ENCODE results near the gene CELF5. TPM values are rescaled to one million over a fixed set of nuclear protein-coding genes. Genes with fewer than 3 reads are reported as not detected.

CELF5 gene
- total and polyA plus RNA-seq, 9 of the 15 experiments (the other 6 are each of a cell fraction or from before 2014, with no cell fraction given): 0.01 to 0.56 (median 0.22) TPM

DNA sequence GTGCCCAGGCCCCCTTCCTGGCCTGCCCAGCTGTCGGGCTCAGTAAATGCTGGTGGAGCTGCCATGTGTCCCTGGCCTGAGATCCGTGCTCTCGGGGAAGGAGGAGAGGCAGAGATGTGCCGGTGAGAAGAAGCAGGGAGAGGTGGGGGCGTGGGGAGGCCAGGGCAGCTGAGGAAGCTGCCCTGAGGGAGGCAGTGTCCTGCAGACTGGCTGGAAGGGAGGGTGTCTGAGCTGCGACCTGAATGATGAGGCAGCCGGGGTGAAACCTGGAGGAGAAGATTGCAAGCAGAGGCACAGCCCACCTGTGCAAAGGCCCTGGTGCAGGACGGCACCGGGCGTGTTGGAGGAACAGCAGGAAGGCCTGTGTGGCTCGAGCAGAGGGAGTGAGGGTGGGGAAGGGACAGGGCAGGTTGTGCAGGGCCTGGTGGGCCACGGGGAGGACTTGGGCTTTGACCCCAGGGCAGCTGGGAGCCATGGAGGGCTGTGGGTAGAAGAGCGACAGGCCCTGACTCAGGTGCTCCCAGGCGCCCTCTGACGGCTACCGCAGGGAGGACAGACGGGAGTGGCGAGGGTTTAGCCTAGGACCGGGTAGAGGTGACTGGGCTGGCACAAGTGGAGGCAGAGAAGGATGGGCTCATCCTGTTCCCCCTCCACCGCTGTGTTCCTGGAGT lies 14.0 kb upstream of the CELF5 start (continued):
- TF ChIP-seq RUNX1 (IDR thresholded peaks at IDR 0.05; ENCODE audit: low read depth) (no peak; the same call in 1 of the 2 replicates), BCOR (IDR thresholded peaks at IDR 0.05) (peak; percentile 98)
- TF ChIP-seq, protein P1, sequence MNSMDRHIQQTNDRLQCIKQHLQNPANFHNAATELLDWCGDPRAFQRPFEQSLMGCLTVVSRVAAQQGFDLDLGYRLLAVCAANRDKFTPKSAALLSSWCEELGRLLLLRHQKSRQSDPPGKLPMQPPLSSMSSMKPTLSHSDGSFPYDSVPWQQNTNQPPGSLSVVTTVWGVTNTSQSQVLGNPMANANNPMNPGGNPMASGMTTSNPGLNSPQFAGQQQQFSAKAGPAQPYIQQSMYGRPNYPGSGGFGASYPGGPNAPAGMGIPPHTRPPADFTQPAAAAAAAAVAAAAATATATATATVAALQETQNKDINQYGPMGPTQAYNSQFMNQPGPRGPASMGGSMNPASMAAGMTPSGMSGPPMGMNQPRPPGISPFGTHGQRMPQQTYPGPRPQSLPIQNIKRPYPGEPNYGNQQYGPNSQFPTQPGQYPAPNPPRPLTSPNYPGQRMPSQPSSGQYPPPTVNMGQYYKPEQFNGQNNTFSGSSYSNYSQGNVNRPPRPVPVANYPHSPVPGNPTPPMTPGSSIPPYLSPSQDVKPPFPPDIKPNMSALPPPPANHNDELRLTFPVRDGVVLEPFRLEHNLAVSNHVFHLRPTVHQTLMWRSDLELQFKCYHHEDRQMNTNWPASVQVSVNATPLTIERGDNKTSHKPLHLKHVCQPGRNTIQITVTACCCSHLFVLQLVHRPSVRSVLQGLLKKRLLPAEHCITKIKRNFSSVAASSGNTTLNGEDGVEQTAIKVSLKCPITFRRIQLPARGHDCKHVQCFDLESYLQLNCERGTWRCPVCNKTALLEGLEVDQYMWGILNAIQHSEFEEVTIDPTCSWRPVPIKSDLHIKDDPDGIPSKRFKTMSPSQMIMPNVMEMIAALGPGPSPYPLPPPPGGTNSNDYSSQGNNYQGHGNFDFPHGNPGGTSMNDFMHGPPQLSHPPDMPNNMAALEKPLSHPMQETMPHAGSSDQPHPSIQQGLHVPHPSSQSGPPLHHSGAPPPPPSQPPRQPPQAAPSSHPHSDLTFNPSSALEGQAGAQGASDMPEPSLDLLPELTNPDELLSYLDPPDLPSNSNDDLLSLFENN (IDR thresholded peaks at IDR 0.05; ENCODE audit: low read depth in 2 of 2, low read length in 2 of 2): no peak

DNA sequence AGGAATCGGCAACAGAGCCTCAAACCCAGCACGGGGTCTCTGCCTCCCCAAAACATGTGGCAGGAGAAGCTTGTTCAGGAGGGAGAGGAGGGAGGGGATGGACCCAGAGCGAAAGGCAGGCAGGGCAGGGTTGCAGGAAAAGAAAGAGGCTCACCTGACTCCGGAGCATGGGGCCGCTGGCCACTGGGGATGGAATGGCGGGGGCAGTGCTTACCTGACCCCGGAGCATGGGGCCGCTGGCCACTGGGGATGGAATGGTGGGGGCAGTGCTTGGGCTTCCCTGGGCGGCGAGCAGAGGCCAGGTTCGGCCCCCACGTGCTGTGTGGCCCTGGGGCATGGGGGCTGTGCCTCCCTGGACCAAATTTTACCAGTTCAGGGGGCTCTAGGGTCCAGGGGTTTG lies 13.3 kb upstream of the CELF5 start:
- H4K20me1 ChIP-seq (replicated peaks; ENCODE audit: control insufficient read depth, insufficient read depth, low read length): 0 out of 2 replicates have a peak, but pooled peaks cover 10% of the 10 kb centered on the region
- peaks cover 28% of the 10 kb centered on the region; the same call in 1 of the 3 replicates for H3K36me3 ChIP-seq (ENCODE audit: control insufficient read depth, insufficient read depth, low read length)
- ChIA-PET CTCF (ENCODE audit: low intra/inter-chr PET ratio) (interaction anchor here (0.8 kb wide), 1 partner anchor 255 kb away, joined by 3 read pairs; no protein-coding TSS in a partner anchor), POLR2A (interaction anchor here (0.6 kb wide), 1 partner anchor 645 kb away, joined by 4 read pairs; no protein-coding TSS in a partner anchor)
- peak overlapping the region in 1 of 2 experiments; percentile 23; a peak in 1 of 4 replicates for H3K9ac ChIP-seq (ENCODE audit: insufficient read depth in 1 of 2, low read depth in 2 of 2, low read length in 2 of 2)
- DNase-seq (ENCODE audit: extremely low read depth in 1 of 4, low spot score in 3 of 4) (no peak), FAIRE-seq (no peak), ATAC-seq (no peak)
- H3K4me2 ChIP-seq (ENCODE audit: insufficient read depth, low read length): no peak overlapping the region
- WGBS (ENCODE audit: insufficient coverage, low coverage, missing lambda C conversion rate): 54% methylated on average over 9 of the region's 12 CpGs
- in situ Hi-C loops (cut with MboI) (no loop called here), intact Hi-C loops (cut with micrococcal nuclease) (no loop called here)
- no peaks in the 10 kb centered on the region for H3K79me2 ChIP-seq (ENCODE audit: control insufficient read depth, insufficient read depth, low read length)
- H2AFZ ChIP-seq (ENCODE audit: low read depth, low read length): no peak overlapping the region
- H3K4me3 ChIP-seq: no peak overlapping the region
- H3K9me1 ChIP-seq (ENCODE audit: control insufficient read depth, insufficient read depth, low read length): peaks cover 3% of the 10 kb centered on the region
- TF ChIP-seq, protein P2, sequence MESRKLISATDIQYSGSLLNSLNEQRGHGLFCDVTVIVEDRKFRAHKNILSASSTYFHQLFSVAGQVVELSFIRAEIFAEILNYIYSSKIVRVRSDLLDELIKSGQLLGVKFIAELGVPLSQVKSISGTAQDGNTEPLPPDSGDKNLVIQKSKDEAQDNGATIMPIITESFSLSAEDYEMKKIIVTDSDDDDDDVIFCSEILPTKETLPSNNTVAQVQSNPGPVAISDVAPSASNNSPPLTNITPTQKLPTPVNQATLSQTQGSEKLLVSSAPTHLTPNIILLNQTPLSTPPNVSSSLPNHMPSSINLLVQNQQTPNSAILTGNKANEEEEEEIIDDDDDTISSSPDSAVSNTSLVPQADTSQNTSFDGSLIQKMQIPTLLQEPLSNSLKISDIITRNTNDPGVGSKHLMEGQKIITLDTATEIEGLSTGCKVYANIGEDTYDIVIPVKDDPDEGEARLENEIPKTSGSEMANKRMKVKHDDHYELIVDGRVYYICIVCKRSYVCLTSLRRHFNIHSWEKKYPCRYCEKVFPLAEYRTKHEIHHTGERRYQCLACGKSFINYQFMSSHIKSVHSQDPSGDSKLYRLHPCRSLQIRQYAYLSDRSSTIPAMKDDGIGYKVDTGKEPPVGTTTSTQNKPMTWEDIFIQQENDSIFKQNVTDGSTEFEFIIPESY (CRISPR knock-in tag; IDR thresholded peaks at IDR 0.05): no peak
- TF ChIP-seq ZNF316 (IDR thresholded peaks at IDR 0.05): no peak
- peak; percentile 63 for TF ChIP-seq POLR2G (IDR thresholded peaks at IDR 0.05; ENCODE audit: low read depth, low read length)
- no TSS peak for BruUV-seq (replicated peaks)
- H3K27ac ChIP-seq (ENCODE audit: extremely low read depth, low read depth, low read length): no peak overlapping the region
- peaks cover 0 to 42% of the 10 kb centered on the region in 2 experiments; a peak in 2 of 5 replicates for H3K4me1 ChIP-seq (replicated peaks in 1 of 2; ENCODE audit: control insufficient read depth in 2 of 2, insufficient read depth in 2 of 2, low read length in 2 of 2)
- H3K27me3 ChIP-seq (ENCODE audit: control insufficient read depth in 2 of 2, insufficient read depth in 2 of 2, low read length in 2 of 2): no peaks in the 10 kb centered on the region
- no peaks in the 10 kb centered on the region for H3K9me3 ChIP-seq (replicated peaks; ENCODE audit: control insufficient read depth, insufficient read depth, low read depth, low read length)

Data from K562 (cell line).